ENCODE data around the gene AGPAT1. TPM values are rescaled to one million over a fixed set of nuclear protein-coding genes. Genes with fewer than 3 reads are reported as not detected.

AGPAT1 gene
- total RNA-seq, 1 experiment from 2014 or later: 84.5 TPM

DNA sequence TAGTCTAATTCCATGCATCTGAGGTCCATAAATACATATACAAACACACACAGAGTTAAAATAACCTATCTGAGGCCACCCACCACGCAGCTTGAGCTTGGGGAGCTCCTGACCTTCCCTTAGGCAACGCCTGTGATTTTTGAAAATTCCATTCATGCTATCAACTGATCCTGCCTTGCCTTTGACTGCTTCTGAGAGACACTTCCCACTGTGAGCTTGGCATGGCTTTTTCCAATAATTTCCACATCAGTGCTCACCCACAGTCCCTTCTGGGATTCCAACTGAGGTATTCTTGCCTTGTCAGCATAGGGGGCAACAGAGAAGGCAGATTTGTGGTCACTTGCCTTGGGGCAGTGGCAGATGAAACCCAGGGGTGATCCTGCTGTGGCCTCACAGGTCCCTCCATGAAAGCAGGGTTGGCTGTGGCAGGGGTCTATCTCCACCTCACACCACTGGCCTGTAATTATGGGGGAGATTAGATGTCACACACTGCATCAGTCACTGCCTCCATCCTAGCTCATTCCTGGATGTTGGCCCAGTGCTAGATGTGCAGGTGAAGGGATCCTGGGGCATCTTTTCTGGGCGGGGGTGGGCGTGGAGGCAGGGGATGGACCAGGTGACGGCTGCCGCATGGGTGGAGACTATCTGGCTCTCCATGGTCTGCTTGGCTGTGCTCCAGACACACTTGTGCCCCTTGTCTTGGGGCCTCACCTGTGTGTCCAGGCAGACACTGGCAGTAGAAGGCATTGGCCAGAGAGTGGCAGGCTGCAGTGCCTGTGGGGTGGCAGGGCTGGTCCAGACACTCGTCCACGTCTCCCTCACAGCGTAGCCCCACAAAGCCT lies 27.8 kb upstream of the AGPAT1 start:
- ChIA-PET POLR2A (no interaction called here), CTCF (interaction anchor here (0.7 kb wide), 1 partner anchor 988 kb away, joined by 3 read pairs; the partner anchor contains the start of gene COL11A2)
- TF ChIP-seq ZNF121 (CRISPR knock-in tag; IDR thresholded peaks at IDR 0.05): no peak
- 0 out of 2 replicates have a peak, but pooled peaks have one; percentile 28 for TF ChIP-seq FOXP1 (CRISPR knock-in tag; IDR thresholded peaks at IDR 0.05; ENCODE audit: borderline replicate concordance)
- DNase-seq (ENCODE audit: low spot score): no peak
- no peak for ATAC-seq
- H3K27ac Mint-ChIP-seq: no peak overlapping the region
- H3K27me3 Mint-ChIP-seq (ENCODE audit: low read depth): peaks cover 6% of the 10 kb centered on the region
- H3K9me3 Mint-ChIP-seq: peaks cover 7% of the 10 kb centered on the region; the same call in 1 of the 2 replicates
- no peak overlapping the region for H3K4me3 Mint-ChIP-seq
- no peaks in the 10 kb centered on the region for H3K36me3 Mint-ChIP-seq
- H3K4me1 Mint-ChIP-seq: no peaks in the 10 kb centered on the region

DNA sequence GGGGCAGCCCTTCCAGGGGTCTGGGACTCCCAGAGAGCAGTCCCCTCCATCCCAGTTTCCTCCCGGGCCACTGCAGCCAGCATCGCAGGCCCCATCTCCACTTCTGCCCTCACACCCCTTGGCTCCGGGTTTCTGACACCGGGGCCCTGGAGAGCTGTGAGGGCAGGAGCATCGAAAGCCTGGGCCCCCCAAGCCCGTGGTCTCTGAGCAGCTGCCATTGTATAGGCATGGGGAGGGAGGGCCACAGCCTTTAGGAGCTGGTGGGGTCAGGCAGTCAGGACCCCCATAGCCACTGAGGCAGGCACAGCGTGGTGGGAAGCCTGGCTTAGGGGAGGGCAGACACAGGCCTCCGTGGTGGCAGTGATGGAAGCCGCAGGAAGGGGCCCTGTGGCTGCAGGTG lies 26.3 kb upstream of the AGPAT1 start:
- Mint-ChIP-seq H3K27ac (no peak overlapping the region), H3K4me3 (no peak overlapping the region), H3K36me3 (no peaks in the 10 kb centered on the region), H3K27me3 (ENCODE audit: low read depth) (peaks cover 3% of the 10 kb centered on the region), H3K9me3 (peaks cover 7% of the 10 kb centered on the region; the same call in 1 of the 2 replicates), H3K4me1 (peaks cover 2% of the 10 kb centered on the region)
- CTCF ChIA-PET: no interaction called here
- DNase-seq (ENCODE audit: low spot score): no peak
- POLR2A ChIA-PET: no interaction called here
- ATAC-seq: no peak
- no peak for TF ChIP-seq SOX15 (CRISPR knock-in tag; IDR thresholded peaks at IDR 0.05)
- no peak for TF ChIP-seq NR2C2 (CRISPR knock-in tag; IDR thresholded peaks at IDR 0.05)
- TF ChIP-seq, protein P1, sequence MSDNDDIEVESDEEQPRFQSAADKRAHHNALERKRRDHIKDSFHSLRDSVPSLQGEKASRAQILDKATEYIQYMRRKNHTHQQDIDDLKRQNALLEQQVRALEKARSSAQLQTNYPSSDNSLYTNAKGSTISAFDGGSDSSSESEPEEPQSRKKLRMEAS (CRISPR knock-in tag; IDR thresholded peaks at IDR 0.05): no peak
- no peak for TF ChIP-seq FOXK1 (CRISPR knock-in tag; IDR thresholded peaks at IDR 0.05)
- TF ChIP-seq, protein P2, sequence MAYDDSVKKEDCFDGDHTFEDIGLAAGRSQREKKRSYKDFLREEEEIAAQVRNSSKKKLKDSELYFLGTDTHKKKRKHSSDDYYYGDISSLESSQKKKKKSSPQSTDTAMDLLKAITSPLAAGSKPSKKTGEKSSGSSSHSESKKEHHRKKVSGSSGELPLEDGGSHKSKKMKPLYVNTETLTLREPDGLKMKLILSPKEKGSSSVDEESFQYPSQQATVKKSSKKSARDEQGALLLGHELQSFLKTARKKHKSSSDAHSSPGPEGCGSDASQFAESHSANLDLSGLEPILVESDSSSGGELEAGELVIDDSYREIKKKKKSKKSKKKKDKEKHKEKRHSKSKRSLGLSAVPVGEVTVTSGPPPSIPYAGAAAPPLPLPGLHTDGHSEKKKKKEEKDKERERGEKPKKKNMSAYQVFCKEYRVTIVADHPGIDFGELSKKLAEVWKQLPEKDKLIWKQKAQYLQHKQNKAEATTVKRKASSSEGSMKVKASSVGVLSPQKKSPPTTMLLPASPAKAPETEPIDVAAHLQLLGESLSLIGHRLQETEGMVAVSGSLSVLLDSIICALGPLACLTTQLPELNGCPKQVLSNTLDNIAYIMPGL (CRISPR knock-in tag; IDR thresholded peaks at IDR 0.05): no peak
- TF ChIP-seq RELA (CRISPR knock-in tag; IDR thresholded peaks at IDR 0.05; ENCODE audit: borderline replicate concordance): no peak
- TF ChIP-seq, protein P3, sequence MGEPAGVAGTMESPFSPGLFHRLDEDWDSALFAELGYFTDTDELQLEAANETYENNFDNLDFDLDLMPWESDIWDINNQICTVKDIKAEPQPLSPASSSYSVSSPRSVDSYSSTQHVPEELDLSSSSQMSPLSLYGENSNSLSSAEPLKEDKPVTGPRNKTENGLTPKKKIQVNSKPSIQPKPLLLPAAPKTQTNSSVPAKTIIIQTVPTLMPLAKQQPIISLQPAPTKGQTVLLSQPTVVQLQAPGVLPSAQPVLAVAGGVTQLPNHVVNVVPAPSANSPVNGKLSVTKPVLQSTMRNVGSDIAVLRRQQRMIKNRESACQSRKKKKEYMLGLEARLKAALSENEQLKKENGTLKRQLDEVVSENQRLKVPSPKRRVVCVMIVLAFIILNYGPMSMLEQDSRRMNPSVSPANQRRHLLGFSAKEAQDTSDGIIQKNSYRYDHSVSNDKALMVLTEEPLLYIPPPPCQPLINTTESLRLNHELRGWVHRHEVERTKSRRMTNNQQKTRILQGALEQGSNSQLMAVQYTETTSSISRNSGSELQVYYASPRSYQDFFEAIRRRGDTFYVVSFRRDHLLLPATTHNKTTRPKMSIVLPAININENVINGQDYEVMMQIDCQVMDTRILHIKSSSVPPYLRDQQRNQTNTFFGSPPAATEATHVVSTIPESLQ (CRISPR knock-in tag; IDR thresholded peaks at IDR 0.05): no peak
- TF ChIP-seq MYBL2 (CRISPR knock-in tag; IDR thresholded peaks at IDR 0.05): no peak
- TF ChIP-seq EMX1 (CRISPR knock-in tag; IDR thresholded peaks at IDR 0.05): no peak
- TF ChIP-seq ATF1 (CRISPR knock-in tag; IDR thresholded peaks at IDR 0.05): no peak
- TF ChIP-seq NR1H2 (CRISPR knock-in tag; IDR thresholded peaks at IDR 0.05): no peak
- TF ChIP-seq, protein P4, sequence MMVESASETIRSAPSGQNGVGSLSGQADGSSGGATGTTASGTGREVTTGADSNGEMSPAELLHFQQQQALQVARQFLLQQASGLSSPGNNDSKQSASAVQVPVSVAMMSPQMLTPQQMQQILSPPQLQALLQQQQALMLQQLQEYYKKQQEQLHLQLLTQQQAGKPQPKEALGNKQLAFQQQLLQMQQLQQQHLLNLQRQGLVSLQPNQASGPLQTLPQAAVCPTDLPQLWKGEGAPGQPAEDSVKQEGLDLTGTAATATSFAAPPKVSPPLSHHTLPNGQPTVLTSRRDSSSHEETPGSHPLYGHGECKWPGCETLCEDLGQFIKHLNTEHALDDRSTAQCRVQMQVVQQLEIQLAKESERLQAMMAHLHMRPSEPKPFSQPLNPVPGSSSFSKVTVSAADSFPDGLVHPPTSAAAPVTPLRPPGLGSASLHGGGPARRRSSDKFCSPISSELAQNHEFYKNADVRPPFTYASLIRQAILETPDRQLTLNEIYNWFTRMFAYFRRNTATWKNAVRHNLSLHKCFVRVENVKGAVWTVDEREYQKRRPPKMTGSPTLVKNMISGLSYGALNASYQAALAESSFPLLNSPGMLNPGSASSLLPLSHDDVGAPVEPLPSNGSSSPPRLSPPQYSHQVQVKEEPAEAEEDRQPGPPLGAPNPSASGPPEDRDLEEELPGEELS (CRISPR knock-in tag; IDR thresholded peaks at IDR 0.05): no peak
- TF ChIP-seq, protein P5, sequence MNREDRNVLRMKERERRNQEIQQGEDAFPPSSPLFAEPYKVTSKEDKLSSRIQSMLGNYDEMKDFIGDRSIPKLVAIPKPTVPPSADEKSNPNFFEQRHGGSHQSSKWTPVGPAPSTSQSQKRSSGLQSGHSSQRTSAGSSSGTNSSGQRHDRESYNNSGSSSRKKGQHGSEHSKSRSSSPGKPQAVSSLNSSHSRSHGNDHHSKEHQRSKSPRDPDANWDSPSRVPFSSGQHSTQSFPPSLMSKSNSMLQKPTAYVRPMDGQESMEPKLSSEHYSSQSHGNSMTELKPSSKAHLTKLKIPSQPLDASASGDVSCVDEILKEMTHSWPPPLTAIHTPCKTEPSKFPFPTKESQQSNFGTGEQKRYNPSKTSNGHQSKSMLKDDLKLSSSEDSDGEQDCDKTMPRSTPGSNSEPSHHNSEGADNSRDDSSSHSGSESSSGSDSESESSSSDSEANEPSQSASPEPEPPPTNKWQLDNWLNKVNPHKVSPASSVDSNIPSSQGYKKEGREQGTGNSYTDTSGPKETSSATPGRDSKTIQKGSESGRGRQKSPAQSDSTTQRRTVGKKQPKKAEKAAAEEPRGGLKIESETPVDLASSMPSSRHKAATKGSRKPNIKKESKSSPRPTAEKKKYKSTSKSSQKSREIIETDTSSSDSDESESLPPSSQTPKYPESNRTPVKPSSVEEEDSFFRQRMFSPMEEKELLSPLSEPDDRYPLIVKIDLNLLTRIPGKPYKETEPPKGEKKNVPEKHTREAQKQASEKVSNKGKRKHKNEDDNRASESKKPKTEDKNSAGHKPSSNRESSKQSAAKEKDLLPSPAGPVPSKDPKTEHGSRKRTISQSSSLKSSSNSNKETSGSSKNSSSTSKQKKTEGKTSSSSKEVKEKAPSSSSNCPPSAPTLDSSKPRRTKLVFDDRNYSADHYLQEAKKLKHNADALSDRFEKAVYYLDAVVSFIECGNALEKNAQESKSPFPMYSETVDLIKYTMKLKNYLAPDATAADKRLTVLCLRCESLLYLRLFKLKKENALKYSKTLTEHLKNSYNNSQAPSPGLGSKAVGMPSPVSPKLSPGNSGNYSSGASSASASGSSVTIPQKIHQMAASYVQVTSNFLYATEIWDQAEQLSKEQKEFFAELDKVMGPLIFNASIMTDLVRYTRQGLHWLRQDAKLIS (CRISPR knock-in tag; IDR thresholded peaks at IDR 0.05; ENCODE audit: borderline replicate concordance): no peak
- TF ChIP-seq ZNF121 (CRISPR knock-in tag; IDR thresholded peaks at IDR 0.05): no peak
- no peak for TF ChIP-seq HMGA2 (CRISPR knock-in tag; IDR thresholded peaks at IDR 0.05)
- TF ChIP-seq, protein P6, sequence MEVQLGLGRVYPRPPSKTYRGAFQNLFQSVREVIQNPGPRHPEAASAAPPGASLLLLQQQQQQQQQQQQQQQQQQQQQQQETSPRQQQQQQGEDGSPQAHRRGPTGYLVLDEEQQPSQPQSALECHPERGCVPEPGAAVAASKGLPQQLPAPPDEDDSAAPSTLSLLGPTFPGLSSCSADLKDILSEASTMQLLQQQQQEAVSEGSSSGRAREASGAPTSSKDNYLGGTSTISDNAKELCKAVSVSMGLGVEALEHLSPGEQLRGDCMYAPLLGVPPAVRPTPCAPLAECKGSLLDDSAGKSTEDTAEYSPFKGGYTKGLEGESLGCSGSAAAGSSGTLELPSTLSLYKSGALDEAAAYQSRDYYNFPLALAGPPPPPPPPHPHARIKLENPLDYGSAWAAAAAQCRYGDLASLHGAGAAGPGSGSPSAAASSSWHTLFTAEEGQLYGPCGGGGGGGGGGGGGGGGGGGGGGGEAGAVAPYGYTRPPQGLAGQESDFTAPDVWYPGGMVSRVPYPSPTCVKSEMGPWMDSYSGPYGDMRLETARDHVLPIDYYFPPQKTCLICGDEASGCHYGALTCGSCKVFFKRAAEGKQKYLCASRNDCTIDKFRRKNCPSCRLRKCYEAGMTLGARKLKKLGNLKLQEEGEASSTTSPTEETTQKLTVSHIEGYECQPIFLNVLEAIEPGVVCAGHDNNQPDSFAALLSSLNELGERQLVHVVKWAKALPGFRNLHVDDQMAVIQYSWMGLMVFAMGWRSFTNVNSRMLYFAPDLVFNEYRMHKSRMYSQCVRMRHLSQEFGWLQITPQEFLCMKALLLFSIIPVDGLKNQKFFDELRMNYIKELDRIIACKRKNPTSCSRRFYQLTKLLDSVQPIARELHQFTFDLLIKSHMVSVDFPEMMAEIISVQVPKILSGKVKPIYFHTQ (CRISPR knock-in tag; IDR thresholded peaks at IDR 0.05): no peak
- TF ChIP-seq, protein P7, sequence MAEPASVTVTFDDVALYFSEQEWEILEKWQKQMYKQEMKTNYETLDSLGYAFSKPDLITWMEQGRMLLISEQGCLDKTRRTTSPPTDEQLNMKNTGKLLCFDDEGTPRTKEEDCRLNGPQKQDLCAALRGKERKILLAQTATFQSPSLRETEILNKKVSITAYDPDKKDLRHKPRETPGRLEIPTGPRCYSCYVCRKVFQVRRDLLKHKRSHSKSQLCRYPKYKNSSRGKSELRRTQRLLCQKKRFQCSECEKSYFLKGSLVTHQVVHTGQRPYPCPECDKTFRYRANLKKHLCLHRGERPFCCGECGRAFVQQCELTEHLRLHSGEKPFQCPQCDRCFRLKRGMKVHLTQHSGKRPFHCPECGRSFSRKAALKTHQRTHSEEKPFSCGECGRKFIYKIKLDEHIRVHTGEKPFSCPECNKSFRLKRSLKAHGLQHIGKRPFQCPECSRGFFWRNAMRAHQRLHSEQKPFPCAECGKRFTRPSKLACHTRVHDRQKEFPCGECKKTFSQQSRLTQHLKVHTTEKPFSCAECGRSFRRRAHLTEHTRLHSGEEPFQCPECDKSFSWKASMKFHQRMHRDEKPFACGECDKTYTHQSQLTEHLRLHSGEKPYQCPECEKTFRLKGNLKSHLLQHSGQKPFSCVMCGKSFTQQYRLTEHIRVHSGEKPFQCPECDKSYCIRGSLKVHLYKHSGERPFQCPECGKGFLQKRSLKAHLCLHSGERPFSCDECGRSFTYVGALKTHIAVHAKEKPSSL (CRISPR knock-in tag; conservative IDR thresholded peaks at IDR 0.05): no peak
- TF ChIP-seq SP1 (CRISPR knock-in tag; conservative IDR thresholded peaks at IDR 0.05): no peak

All from WTC11 (cell line).